ENCODE measurements around the gene TSPAN32.
A peak's percentile ranks its signal among the peaks of the same experiment; 100 is the strongest.
"Not testable (repeated sequence)": the region's sequence is repeated elsewhere in the genome, so short reads cannot be mapped to it uniquely, and the experiment has no call there.

TSPAN32 gene

DNA sequence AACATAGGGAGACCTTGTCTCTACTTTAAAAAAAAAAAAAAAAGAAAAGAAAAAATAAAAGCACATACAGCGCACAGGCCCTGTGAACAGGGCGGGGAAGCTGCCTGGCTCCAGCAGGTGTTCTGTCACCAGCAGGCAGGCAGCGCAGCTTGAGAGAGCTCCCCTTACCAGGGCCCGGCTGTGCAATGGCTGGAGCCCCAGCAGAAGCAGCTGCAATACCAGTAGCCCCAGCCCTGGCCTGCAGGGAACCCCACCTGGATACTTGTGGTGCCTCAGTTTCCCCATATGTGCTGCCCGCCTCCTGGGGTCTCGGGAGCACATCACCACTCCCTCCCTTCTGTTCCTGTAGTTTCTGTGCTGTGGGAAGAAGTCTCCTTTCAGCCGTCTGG lies 12.3 kb downstream of the TSPAN32 start:
- DNase-seq: no peak

DNA sequence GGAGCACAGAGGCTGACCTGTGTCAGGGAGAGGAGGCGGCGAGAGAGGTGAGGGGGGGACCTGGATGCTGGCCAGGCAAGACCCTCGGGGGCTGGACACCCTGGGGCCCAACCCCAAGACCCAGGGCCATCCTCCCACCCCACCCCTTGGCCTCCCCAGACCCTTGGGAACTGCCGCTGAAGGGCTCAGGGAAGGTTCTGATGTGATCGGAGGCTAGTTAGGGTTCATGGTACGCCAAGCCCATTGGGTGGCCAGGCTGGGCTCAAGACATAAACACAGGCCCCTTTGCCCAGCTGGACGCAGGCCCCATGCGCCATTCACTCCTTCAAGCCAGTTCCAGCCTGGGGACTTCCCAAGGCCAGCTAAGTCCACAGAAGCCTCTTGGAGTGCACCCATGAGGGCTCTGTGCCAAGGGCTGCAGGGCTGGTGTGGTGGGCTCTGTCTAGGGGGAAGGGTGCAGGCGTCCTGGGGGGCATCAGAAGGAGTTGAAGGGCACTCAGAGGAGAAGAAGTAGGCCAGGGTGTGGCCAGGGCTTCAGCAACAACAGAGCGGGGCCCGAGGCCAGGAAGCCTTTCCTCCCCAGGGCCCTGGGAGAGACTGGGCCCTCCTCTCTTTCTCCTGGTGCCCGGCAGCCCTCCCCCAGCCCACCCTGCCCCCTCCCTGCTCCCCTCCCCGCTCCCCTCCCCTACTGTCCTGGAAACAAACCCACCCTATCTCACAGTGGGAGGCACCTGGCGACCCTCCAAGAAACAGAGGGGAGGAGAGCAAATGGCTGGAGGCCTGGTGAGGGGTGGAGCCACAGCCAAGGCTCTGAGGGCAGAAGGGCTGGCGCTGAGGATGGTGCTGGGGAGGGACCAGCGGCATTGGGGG lies 12.9 kb downstream of the TSPAN32 start:
- peak in 46 of 51 donors; percentile 25 to 90 (median 74) for DNase-seq

DNA sequence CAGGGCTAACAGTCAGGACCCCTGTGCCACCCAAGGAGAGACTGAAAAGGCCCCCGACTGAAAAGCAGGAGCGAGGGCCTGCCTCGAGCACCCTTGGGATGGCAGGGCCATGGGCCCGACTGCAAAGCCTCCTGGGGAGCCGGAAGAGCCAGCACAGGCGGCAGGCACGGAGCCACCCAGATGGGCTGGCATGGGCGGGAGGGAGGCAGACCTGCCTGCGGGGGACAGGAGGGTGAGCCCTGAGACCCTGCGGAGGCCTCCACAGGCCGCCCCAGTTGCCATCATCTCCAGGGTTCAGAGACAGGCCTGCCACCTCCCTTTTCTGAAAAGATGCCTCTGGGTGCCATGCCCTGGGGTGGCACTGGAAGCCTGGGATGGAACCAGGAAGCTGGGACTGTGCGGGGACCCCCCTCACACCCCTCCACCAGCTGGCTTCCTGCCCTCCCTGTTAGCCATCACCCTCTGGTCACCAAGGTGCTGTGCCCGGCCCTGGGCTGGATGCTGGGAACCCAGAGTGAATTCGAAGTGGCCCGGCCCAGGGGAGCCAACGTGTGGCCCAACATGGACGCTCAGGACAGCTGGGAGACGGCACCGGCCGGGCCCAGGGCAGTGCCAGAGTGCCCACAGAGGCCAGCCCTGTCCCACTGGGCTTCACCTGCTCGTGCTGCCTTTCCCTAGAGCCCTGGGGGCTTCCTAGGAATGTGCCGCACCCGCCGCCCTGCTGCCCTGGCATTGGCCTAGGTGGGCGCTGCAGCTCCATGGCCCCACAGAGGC lies 13.8 kb downstream of the TSPAN32 start:
- DNase-seq: no peak

DNA sequence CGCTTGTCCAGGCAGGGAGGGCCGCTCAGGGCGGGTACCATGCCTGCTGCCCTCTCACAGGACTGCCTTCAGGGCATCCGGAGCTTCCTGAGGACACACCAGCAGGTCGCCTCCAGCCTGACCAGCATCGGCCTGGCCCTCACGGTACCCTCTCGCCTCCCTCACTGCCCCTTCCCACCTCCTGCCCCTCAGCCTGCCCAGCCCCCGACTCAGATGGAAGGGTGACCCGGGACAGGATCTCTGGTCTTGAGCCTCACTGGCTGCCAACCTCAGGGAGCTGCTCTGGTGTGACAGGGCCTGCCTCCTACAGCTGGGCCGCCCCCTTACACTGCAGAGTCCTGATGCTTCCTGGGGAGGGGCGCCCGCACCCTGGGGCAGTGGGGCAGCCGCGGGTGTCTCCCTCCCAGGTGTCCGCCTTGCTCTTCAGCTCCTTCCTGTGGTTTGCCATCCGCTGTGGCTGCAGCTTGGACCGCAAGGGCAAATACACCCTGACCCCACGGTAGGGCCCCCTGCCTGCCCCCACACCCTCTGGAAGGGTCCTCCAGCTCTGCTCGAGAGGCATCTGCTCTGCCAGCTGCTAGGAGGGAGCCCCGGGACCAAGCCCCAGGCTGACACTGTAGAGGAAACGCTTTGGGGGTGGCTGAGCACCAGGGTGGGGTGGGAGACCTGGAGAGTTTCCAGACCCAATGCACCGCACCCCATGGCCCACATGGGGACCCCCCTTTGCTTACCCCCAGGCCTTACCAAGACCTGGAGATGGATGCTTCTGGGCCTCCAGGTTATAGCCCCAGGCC lies 14.6 kb downstream of the TSPAN32 start:
- DNase-seq: no peak

DNA sequence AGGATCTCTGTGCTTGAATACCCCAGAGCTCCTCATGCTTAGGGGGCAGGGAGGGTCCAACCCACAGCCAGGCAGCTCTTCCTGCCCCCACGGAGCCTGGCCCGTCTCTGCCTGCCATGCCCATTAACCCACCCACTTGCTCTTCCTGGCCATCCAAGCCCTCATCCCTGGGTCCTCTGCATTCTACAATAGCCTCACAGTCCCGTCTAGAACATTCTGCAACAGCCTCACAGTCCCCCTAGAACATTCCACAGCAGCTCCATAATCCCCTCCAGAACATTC lies 15.1 kb downstream of the TSPAN32 start:
- DNase-seq: no peak

DNA sequence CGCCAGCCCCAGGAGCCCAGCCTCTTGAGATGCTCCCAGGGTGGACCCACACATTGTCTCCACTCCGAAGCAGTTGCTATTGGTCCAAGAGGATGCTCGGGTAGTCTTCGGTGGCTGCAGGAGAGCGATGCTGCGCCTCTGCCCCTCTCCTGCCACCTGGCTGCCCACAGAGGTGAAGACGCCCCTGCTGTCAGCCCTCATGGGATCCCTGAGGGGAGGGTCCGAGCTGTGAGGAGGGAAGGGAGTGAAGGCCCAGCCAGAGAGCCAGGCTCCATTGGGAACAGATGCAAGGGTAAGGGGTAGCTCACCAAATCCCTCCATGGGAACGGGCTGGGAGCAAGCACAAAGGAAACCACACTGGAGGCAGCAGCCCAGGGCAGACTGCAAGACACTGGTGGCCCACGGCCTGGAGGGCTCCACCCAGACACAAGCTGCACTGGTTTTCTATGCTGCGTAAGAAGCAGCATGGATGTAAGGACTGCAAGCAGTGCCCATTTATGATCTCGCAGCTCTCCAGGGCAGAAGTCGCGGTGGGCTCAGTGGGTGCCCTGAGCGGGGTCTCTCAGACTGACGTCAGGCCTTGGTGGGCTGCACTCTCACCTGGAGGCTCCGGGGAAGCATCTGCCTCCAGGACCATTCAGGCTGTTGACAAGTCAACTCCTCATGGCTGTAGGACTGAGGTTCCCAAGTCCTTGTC lies 15.7 kb downstream of the TSPAN32 start:
- no peak for DNase-seq

DNA sequence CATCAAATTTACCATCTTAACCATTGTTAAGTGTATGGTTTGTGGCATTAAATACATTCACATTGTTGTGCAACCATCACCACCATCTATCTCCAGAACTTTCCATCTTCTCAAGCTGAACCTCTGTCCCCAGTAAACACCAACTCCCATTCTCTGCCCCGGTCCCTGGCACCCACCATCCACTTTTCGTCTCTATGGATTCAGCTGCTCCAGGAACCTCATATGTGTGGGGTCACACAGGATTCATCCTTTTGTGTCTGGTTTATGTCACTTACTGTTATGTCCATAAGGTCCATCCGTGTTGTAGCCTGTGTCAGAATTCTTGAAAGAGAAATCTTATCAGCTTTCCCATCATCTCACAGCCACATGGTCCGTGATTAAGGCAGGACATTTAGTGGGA lies 16.3 kb downstream of the TSPAN32 start:
- DNase-seq: no peak

DNA sequence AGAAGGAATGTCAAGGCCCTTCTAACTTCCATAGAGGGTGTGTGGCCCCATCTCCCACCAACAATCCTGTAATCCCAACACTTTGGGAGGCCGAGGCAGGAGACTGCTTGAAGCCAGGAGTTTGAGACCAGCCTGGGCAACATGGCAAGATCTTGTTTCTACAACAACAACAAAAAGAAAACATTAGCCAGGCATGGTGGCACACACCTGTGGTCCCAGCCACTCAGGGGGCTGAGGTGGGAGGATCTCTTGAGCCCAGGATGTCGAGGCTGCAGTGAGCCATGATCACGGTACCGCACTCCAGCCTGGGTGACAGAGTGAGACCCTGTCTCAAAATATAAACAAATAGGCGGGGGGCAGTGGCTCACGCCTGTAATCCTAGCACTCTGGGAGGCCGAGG lies 16.9 kb downstream of the TSPAN32 start:
- DNase-seq: no peak

DNA sequence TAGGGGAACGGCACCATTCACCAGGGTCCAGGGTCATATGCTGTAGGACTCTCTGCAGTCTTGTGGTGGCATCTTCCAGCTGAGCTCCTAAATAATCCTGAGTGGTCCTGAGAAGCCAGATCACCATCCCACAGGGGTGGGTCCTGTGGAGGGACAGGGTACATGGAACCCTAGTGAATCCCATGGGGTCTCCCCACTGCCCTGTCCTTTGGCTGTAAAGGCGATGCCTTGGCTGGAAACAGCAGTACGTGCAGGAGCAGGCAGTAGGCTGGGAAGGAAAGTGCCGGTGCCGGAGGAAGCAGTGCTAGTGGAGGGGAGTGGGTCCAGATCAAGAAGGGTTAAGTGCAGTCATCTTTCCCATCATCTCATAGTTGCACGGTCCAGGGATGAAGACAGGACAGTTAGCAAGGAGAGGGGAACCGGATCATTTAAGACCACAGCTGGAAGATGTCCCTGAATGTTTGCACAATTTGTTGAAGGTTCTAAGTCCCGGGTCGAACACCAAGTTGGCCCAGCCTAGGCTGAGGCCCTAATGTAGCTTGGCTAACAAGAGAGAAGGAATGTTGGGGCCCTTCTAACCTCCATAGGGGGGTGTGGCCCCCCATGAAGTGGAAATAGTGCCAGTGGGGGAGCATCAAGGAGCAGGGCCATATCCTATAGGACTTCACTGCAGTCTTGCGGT lies 18.1 kb downstream of the TSPAN32 start:
- DNase-seq: no peak

DNA sequence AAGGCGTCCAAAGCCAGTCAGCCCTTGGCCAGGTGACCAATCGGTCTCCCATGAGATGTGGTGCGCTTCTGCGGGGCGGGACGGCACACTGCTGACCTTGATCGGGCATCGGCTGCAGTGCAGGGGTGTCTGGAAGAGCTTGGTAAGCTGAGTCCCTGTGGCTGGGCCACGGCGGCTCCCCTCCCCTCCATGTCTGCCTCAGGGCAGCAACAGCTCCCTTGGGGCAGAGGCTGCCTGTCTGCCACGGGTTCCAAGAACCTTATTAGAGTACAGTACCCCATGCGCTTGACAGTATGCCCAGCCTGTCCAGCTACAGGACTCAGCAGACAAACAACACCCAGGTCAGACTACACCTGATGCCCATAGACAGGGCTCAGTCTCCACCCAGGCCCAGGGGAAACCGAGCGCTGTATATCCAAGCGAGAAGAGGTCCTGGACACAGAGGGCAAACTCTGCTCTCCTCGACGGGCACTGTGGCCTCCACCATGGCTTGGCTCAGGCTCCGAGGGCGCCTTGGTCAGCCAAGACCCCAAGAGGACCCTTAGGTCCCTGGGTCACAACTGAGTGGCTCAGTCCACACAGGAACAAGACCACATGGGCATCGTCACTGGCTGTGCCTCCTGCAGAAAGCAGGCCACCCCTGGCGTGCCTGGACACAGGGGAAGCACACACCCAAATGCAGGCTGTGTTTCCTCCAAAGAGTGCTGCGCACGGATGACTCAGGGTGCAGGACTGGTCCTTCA lies 18.9 kb downstream of the TSPAN32 start:
- no peak for DNase-seq

DNA sequence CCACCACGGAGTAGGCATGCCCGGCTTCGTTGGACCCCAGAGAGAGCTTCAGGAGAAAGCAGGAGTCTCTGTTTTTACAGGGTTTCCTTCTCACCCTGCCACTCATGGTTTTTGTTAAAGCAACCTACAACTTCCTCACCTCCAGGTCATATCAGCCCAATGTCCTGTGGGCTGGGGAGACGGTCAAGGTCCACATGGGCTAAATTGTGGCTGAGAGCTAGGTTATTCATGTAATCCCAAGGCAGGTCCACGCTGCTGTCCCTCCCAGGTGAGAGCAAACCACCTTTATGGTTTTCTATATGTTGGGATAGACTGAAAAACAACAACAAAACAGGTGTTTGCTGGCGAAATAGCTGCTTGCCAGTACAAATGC lies 19.5 kb downstream of the TSPAN32 start:
- no peak for DNase-seq

DNA sequence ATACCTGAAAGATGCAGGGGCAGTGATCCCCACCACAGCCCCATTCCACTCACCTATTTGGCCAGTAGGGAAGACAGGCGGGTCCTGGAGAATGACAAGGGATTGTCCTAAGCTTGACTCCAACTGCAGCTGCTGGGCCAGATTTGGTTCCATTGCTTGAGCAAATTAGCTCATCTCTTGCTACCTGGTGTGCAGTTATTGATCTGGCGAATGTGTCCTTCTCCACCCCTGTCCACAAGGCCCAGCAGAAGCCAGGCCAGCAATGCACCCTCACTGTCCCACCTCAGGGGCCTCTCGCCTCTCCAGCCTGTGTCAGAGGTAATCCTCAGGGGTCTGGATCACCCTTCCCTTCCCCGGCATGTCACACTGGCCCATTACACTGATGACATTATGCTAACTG lies 23.3 kb downstream of the TSPAN32 start:
- no peak for DNase-seq

DNA sequence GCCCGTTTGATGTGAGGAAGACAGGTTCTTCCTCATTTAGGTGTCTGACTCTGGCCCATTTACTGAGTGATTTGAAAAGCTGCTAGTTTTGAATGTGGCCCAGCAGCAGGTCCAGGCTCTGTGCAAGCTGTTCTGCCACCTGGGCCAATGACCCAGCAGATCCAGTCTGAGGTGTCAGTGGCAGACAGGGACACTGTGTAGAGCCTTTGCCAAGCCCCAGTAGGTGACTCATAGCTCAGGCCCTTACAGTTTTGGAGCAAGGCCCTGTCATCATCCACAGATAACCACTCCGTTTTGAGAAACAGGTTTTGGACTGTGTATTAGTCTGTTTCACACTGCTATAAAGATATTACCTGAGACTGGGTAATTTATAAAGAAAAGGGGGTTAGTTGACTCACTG lies 23.9 kb downstream of the TSPAN32 start:
- no peak for DNase-seq

DNA sequence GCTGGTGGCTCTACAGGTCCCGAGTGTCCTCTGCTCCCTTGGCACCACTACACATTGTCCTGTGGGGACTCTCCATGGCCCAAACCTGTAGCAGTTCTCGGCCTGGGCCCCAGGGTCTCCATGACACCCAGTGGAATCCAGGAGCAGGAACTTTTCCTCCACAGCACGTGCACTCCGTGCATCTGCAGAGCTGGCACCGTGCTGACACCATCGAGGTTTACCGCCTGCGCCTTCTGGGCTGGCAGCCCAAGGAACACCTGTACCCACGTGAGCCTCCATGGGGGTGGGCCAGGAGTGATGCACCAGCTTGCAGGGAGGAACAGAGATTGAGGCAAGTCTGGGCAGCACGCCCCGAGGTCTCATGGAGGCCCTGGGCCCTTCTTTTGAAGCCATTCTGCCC lies 25.2 kb downstream of the TSPAN32 start:
- no peak for DNase-seq

DNA sequence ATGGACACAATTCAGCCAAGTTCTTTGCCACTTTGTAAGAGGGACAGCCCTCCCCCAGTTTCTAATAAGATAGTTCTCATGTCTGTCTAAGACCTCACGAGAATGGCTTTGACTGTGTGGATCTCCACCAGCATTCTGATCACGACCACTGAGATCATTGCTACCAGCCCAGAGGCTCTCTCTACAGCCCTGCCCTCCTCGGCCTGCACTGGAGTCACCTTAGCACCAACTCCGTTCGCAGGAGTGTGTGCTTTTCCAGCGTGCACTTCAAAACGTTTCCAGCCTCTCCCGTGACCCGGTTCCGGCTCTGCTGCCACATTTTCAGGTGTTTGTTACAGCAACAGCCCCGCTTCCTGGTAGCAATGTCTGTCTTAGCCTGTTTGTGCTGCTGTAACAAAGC lies 26.2 kb downstream of the TSPAN32 start:
- peak in 13 of 51 donors; percentile 11 to 48 (median 30) for DNase-seq

DNA sequence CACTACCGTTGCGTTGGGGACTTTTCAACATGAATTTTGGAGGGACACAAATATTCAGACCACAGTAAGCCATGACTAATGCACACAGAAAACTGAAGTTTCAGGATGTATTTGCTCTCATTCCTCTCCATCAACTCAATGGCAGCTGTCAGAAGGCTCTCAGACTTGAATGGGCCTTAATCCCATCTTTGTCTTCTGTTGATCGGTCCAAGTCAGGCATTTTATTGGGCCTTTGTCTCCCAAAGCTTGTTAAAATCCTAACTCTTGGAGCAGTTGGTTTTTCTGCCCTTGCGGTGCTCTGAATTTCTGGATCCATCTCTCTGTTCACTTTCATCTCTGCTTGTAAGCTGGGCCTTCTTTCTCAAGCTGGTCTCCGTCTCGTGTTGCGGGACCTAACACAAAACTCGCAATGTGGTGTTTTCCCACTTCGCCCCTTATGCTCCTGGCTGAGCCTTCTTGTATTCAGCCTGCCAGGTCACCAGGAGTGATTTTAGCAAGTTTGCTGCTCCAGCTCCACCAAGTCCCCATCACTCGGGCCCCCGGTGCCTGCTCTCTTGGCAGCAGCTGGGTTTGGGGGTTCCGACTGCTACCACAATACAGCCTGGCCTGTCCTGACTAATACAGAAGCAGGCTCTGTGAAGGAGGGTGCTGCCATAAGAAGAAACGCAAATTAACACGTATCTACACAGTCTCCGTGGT lies 27.0 kb downstream of the TSPAN32 start:
- no peak for DNase-seq

DNA sequence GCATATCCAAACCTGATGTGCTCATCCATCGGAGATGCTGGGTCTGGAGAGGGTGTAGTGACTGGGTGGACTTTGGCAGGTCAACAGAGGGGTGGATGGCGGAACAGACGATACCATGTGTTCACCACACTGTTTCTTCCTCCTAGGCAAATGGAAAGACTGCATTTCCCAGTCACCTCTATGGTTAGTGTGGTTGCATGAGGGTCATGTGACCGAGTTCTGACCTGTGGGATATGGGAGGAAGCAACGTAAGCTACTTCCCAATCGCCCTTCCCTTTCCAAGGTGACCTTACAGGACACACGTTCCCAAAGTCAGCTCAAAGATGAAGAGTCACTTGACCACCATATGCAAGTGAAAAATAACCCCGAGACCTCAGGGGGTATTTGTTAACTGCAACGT lies 27.7 kb downstream of the TSPAN32 start:
- no peak for DNase-seq

DNA sequence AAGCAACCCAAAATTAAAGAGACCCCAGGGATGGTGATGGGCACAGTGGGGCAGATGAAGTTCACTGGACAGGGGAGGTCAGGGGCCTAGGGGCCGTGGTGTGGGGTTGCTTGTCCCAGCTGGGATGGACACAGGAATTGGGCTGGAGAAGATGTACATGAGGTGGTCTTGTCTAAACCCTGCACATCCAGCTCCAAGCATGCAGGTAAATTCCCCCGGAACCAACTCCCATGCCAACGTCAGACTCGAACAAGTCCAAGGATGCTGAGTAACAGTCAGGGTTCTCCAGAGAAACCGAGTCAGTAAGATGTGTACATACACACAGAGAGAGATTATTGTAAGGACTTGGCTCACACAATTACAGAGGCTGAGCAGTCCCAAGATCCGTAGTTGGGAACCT lies 28.9 kb downstream of the TSPAN32 start:
- no peak for DNase-seq

DNA sequence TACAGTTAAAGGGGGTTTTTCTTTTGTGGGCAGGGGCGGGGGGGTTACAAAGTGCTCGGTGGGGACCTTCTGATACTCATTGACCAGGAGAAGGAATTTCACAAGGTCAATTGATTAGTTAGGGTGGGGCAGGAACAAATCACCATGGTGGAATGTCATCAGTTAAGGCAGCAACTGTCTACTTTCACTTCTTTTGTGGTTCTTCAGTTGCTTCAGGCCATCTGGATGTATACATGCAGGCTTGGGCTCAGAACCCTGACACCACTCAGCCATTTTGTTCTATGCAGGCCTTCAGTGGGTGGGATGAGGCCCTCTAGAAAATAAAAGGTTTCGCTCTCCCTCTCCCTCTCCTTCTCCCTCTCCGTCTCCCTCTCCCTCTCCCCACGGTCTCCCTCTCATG lies 29.6 kb downstream of the TSPAN32 start:
- DNase-seq: no peak

DNA sequence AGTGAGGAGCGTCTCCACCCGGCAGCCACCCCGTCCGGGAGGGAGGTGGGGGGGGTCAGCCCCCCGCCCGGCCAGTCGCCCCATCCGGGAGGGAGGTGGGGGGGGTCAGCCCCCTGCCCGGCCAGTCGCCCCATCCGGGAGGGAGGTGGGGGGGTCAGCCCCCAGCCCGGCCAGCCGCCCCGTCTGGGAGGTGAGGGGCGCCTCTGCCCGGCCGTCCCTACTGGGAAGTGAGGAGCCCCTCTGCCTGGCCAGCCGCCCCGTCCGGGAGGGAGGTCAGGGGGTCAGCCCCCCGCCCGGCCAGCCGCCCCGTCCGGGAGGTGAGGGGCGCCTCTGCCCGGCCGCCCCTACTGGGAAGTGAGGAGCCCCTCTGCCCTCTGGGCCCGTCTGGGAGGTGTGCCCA lies 30.8 kb downstream of the TSPAN32 start:
- not testable (repeated sequence) for DNase-seq

Data from hypothalamus (tissue), 51 donors.